Spleen (tissue), 7 donors: ENCODE measurements around the gene HOOK1.

Experiments used
- CTCF ChIP-seq, 11 experiments: fragments of 200-600 bp in 7 of 11; fragments of 450-650 bp in 4 of 11; sonication (generic) in 4 of 11; IDR thresholded peaks in 8 of 11; conservative IDR thresholded peaks in 3 of 11; 1 replicate in 7 of 11; 2 replicates in 4 of 11; pipeline versions ENCODE4 v1.4.0 to v1.8.0; 2016 to 2021; ENCODE audit warnings: antibody characterized with exemption in 11 of 11, inconsistent platforms in 4 of 11, mild to moderate bottlenecking in 1 of 11
- POLR2AphosphoS5 ChIP-seq, 3 donors: sonication (generic); formaldehyde crosslinking; IDR thresholded peaks; one replicate each; pipeline ENCODE4 v1.5.1; 2017; ENCODE audit warnings: antibody characterized with exemption in 3 of 3
- donor health status: DM: no; HTN: no; CAD: no; lungs with moderate emphysema.
- donor health status: DM: no; HTN: no; CAD: no.
- donor health status: DM: no; HTN: no; CAD: no.

- TF ChIP-seq CTCF (IDR thresholded peaks at IDR 0.05 in 8 of 11, conservative IDR thresholded peaks at IDR 0.05 in 3 of 11) (no peak), POLR2AphosphoS5 (IDR thresholded peaks at IDR 0.05) (no peak)
These were observed 51.7 kb downstream of the HOOK1 start for GRCh38 chr1:59866462-59866861.
